ENCODE measurements around the gene COBLL1.

COBLL1 gene

GRCh38 chr2:164781394-164781793 is 60.2 kb downstream of the COBLL1 start:
- Histone ChIP-seq H3K4me3 (ENCODE audit: extremely low read depth, insufficient read depth, low read length, poor library complexity, severe bottlenecking) (no peak overlapping the region), H3K9me3 (ENCODE audit: control insufficient read depth, low read length) (no peaks in the 10 kb centered on the region), H3K27ac (ENCODE audit: low read depth, low read length, severe bottlenecking) (peak overlapping the region; percentile 29), H3K4me1 (ENCODE audit: control insufficient read depth, insufficient read depth, low read length, poor library complexity, severe bottlenecking) (peaks cover 16% of the 10 kb centered on the region), H3K36me3 (ENCODE audit: control insufficient read depth, insufficient read depth, low read length) (no peaks in the 10 kb centered on the region)
- no CpG with 5 or more reads among the region's 1 CpG for WGBS, 2 experiments (ENCODE audit: insufficient coverage in 2 of 2)

GRCh38 chr2:164780611-164781178 is 60.9 kb downstream of the COBLL1 start:
- 61 to 75% methylated on average over 2 to 5 of the region's 9 CpGs for WGBS, 2 experiments (ENCODE audit: insufficient coverage in 2 of 2)
- Histone ChIP-seq H3K4me1 (ENCODE audit: control insufficient read depth, insufficient read depth, low read length, poor library complexity, severe bottlenecking) (peaks cover 15% of the 10 kb centered on the region), H3K27ac (ENCODE audit: low read depth, low read length, severe bottlenecking) (peak overlapping the region; percentile 39), H3K4me3 (ENCODE audit: extremely low read depth, insufficient read depth, low read length, poor library complexity, severe bottlenecking) (no peak overlapping the region), H3K9me3 (ENCODE audit: control insufficient read depth, low read length) (no peaks in the 10 kb centered on the region), H3K36me3 (ENCODE audit: control insufficient read depth, insufficient read depth, low read length) (no peaks in the 10 kb centered on the region)

GRCh38 chr2:164779383-164780057 is 62.1 kb downstream of the COBLL1 start:
- whole genome bisulfite sequencing, 2 experiments (ENCODE audit: insufficient coverage in 2 of 2): 63 to 81% methylated on average over 3 to 6 of the region's 7 CpGs
- peaks cover 9% of the 10 kb centered on the region for H3K4me1 ChIP-seq (ENCODE audit: control insufficient read depth, insufficient read depth, low read length, poor library complexity, severe bottlenecking)

GRCh38 chr2:164778723-164779122 is 62.9 kb downstream of the COBLL1 start:
- H3K27ac ChIP-seq (ENCODE audit: low read depth, low read length, severe bottlenecking): no peak overlapping the region
- no peaks in the 10 kb centered on the region for H3K9me3 ChIP-seq (ENCODE audit: control insufficient read depth, low read length)
- H3K36me3 ChIP-seq (ENCODE audit: control insufficient read depth, insufficient read depth, low read length): no peaks in the 10 kb centered on the region
- 92 to 95% methylated on average over 2 of the region's 3 CpGs for WGBS, 2 experiments (ENCODE audit: insufficient coverage in 2 of 2)
- peaks cover 2% of the 10 kb centered on the region for H3K4me1 ChIP-seq (ENCODE audit: control insufficient read depth, insufficient read depth, low read length, poor library complexity, severe bottlenecking)
- H3K4me3 ChIP-seq (ENCODE audit: extremely low read depth, insufficient read depth, low read length, poor library complexity, severe bottlenecking): no peak overlapping the region

More at GRCh38 chr2:164779383-164780057, 62.1 kb downstream of the COBLL1 start:
- Histone ChIP-seq H3K36me3 (ENCODE audit: control insufficient read depth, insufficient read depth, low read length) (no peaks in the 10 kb centered on the region), H3K4me3 (ENCODE audit: extremely low read depth, insufficient read depth, low read length, poor library complexity, severe bottlenecking) (no peak overlapping the region), H3K27ac (ENCODE audit: low read depth, low read length, severe bottlenecking) (no peak overlapping the region), H3K9me3 (ENCODE audit: control insufficient read depth, low read length) (no peaks in the 10 kb centered on the region)

- no CpG with 5 or more reads among the region's 1 CpG for WGBS, 2 experiments (ENCODE audit: insufficient coverage in 2 of 2)
These were observed 63.7 kb downstream of the COBLL1 start for GRCh38 chr2:164777847-164778461.

GRCh38 chr2:164773635-164774034 is 68.0 kb downstream of the COBLL1 start:
- Histone ChIP-seq H3K4me3 (ENCODE audit: extremely low read depth, insufficient read depth, low read length, poor library complexity, severe bottlenecking) (no peak overlapping the region), H3K27ac (ENCODE audit: low read depth, low read length, severe bottlenecking) (no peak overlapping the region), H3K9me3 (ENCODE audit: control insufficient read depth, low read length) (no peaks in the 10 kb centered on the region), H3K4me1 (ENCODE audit: control insufficient read depth, insufficient read depth, low read length, poor library complexity, severe bottlenecking) (no peaks in the 10 kb centered on the region), H3K36me3 (ENCODE audit: control insufficient read depth, insufficient read depth, low read length) (no peaks in the 10 kb centered on the region)
- 100% methylated on average over 2 of the region's 3 CpGs; no CpG with 5 or more reads in 1 of the 2 experiments for WGBS, 2 experiments (ENCODE audit: insufficient coverage in 2 of 2)

More at GRCh38 chr2:164777847-164778461, 63.7 kb downstream of the COBLL1 start:
- H3K36me3 ChIP-seq (ENCODE audit: control insufficient read depth, insufficient read depth, low read length): no peaks in the 10 kb centered on the region
- no peaks in the 10 kb centered on the region for H3K9me3 ChIP-seq (ENCODE audit: control insufficient read depth, low read length)
- no peak overlapping the region for H3K27ac ChIP-seq (ENCODE audit: low read depth, low read length, severe bottlenecking)
- H3K4me1 ChIP-seq (ENCODE audit: control insufficient read depth, insufficient read depth, low read length, poor library complexity, severe bottlenecking): no peaks in the 10 kb centered on the region
- H3K4me3 ChIP-seq (ENCODE audit: extremely low read depth, insufficient read depth, low read length, poor library complexity, severe bottlenecking): no peak overlapping the region

- H3K4me3 ChIP-seq (ENCODE audit: extremely low read depth, insufficient read depth, low read length, poor library complexity, severe bottlenecking): no peak overlapping the region
- 100% methylated on average over 1 of the region's 3 CpGs; no CpG with 5 or more reads in 1 of the 2 experiments for WGBS, 2 experiments (ENCODE audit: insufficient coverage in 2 of 2)
- H3K27ac ChIP-seq (ENCODE audit: low read depth, low read length, severe bottlenecking): no peak overlapping the region
These were observed 68.5 kb downstream of the COBLL1 start for GRCh38 chr2:164773091-164773490.

GRCh38 chr2:164771897-164772296 is 69.7 kb downstream of the COBLL1 start:
- Histone ChIP-seq H3K27ac (ENCODE audit: low read depth, low read length, severe bottlenecking) (no peak overlapping the region), H3K4me3 (ENCODE audit: extremely low read depth, insufficient read depth, low read length, poor library complexity, severe bottlenecking) (no peak overlapping the region), H3K4me1 (ENCODE audit: control insufficient read depth, insufficient read depth, low read length, poor library complexity, severe bottlenecking) (no peaks in the 10 kb centered on the region), H3K36me3 (ENCODE audit: control insufficient read depth, insufficient read depth, low read length) (no peaks in the 10 kb centered on the region), H3K9me3 (ENCODE audit: control insufficient read depth, low read length) (no peaks in the 10 kb centered on the region)
- WGBS, 2 experiments (ENCODE audit: insufficient coverage in 2 of 2): no CpG with 5 or more reads among the region's 2 CpGs

More at GRCh38 chr2:164773091-164773490, 68.5 kb downstream of the COBLL1 start:
- no peaks in the 10 kb centered on the region for H3K4me1 ChIP-seq (ENCODE audit: control insufficient read depth, insufficient read depth, low read length, poor library complexity, severe bottlenecking)
- H3K36me3 ChIP-seq (ENCODE audit: control insufficient read depth, insufficient read depth, low read length): no peaks in the 10 kb centered on the region
- no peaks in the 10 kb centered on the region for H3K9me3 ChIP-seq (ENCODE audit: control insufficient read depth, low read length)

GRCh38 chr2:164770421-164770916 is 71.2 kb downstream of the COBLL1 start:
- WGBS, 2 experiments (ENCODE audit: insufficient coverage in 2 of 2): no CpG with 5 or more reads among the region's 4 CpGs
- Histone ChIP-seq H3K27ac (ENCODE audit: low read depth, low read length, severe bottlenecking) (no peak overlapping the region), H3K4me1 (ENCODE audit: control insufficient read depth, insufficient read depth, low read length, poor library complexity, severe bottlenecking) (no peaks in the 10 kb centered on the region), H3K36me3 (ENCODE audit: control insufficient read depth, insufficient read depth, low read length) (no peaks in the 10 kb centered on the region), H3K9me3 (ENCODE audit: control insufficient read depth, low read length) (no peaks in the 10 kb centered on the region), H3K4me3 (ENCODE audit: extremely low read depth, insufficient read depth, low read length, poor library complexity, severe bottlenecking) (no peak overlapping the region)

GRCh38 chr2:164766954-164767320 is 74.7 kb downstream of the COBLL1 start:
- Histone ChIP-seq H3K4me1 (ENCODE audit: control insufficient read depth, insufficient read depth, low read length, poor library complexity, severe bottlenecking) (no peaks in the 10 kb centered on the region), H3K27ac (ENCODE audit: low read depth, low read length, severe bottlenecking) (no peak overlapping the region), H3K9me3 (ENCODE audit: control insufficient read depth, low read length) (no peaks in the 10 kb centered on the region), H3K36me3 (ENCODE audit: control insufficient read depth, insufficient read depth, low read length) (no peaks in the 10 kb centered on the region), H3K4me3 (ENCODE audit: extremely low read depth, insufficient read depth, low read length, poor library complexity, severe bottlenecking) (no peak overlapping the region)
- WGBS, 2 experiments (ENCODE audit: insufficient coverage in 2 of 2): 100% methylated on average over 2 of the region's 3 CpGs
